ENCODE measurements around the gene BAG5. TPM values are rescaled to one million over a fixed set of nuclear protein-coding genes. Genes with fewer than 3 reads are reported as not detected.

Gene BAG5
- total and polyA plus RNA-seq, 7 donors, result 13.2 to 27.1 (median 18.6) TPM

- 48 to 75% methylated on average over 35 of the region's 35 CpGs for WGBS, 2 donors
- Histone ChIP-seq H3K36me3 (no peaks in the 10 kb centered on the region), H3K4me3 (peak overlapping the region in 1 of 4 donors; percentile 3), H3K9me3 (no peaks in the 10 kb centered on the region), H3K27me3 (no peaks in the 10 kb centered on the region), H3K4me1 (peaks cover 0 to 93% (median 90%) of the 10 kb centered on the region in 4 donors), H3K27ac (peak overlapping the region; percentile 92 to 98 (median 94))
- intact Hi-C loops (cut with DNase I), result loop anchor here (1.0 kb wide), 1 partner anchor 44 kb away; no protein-coding TSS in a partner anchor
- DNase-seq, result peak; percentile 86
- TF ChIP-seq EP300 (IDR thresholded peaks at IDR 0.05), result no peak
- peak in 2 of 4 donors; percentile 31 to 43 for TF ChIP-seq POLR2AphosphoS5 (IDR thresholded peaks at IDR 0.05)
- TF ChIP-seq, protein P1, sequence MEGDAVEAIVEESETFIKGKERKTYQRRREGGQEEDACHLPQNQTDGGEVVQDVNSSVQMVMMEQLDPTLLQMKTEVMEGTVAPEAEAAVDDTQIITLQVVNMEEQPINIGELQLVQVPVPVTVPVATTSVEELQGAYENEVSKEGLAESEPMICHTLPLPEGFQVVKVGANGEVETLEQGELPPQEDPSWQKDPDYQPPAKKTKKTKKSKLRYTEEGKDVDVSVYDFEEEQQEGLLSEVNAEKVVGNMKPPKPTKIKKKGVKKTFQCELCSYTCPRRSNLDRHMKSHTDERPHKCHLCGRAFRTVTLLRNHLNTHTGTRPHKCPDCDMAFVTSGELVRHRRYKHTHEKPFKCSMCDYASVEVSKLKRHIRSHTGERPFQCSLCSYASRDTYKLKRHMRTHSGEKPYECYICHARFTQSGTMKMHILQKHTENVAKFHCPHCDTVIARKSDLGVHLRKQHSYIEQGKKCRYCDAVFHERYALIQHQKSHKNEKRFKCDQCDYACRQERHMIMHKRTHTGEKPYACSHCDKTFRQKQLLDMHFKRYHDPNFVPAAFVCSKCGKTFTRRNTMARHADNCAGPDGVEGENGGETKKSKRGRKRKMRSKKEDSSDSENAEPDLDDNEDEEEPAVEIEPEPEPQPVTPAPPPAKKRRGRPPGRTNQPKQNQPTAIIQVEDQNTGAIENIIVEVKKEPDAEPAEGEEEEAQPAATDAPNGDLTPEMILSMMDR (IDR thresholded peaks at IDR 0.05), result no peak
These were observed 17.9 kb downstream of the BAG5 start for GRCh38 chr14:103544388-103545218.

DNA sequence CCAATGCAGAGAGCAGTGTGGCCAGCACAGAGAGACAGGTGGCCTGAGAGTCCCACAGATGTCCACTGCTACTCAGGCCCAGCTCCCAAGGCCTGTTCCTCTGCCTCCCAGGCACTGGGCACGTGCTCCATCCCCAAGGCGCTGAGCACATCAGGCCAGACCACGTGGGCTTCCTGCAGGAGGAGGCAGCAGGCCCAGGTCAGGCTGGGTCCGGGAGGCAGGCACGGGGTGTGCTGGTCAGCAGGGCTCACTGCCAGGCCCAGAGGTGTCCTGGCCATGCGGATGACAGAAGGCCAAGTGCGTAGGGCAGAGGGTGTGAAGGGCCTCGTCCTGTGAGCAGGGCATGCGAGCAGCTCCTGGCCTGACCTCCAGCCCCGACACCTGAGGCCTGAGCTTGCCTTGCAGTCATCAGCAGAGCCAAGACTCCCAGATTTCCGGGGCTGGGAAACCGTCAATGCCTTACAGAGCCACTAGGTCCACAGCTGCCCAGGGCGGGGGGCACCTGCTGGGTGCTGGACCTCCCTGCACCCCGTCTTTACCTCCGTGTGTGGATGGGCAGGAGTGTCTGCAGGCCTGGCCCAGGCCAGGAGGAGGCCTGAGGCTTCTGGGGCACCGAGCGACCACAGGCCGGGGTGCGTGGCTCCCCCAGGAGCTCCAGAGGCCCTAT, 18.6 kb downstream of the BAG5 start:
- intact Hi-C loops (cut with DNase I), result no loop called here
- Histone ChIP-seq H3K9me3 (no peaks in the 10 kb centered on the region), H3K27me3 (no peaks in the 10 kb centered on the region), H3K4me1 (peaks cover 0 to 93% (median 90%) of the 10 kb centered on the region in 4 donors), H3K36me3 (no peaks in the 10 kb centered on the region), H3K4me3 (peak overlapping the region in 1 of 4 donors; percentile 3), H3K27ac (peak overlapping the region; percentile 92 to 98 (median 94))
- peak; percentile 84 for DNase-seq
- TF ChIP-seq, protein P1 (IDR thresholded peaks at IDR 0.05), result peak in 1 of 4 experiments; percentile 16
- TF ChIP-seq EP300 (IDR thresholded peaks at IDR 0.05), result no peak
- TF ChIP-seq POLR2AphosphoS5 (IDR thresholded peaks at IDR 0.05), result peak in 3 of 4 donors; percentile 30 to 41 (median 38)
- no peak for TF ChIP-seq POLR2A (IDR thresholded peaks at IDR 0.05)
- 68 to 83% methylated on average over 19 of the region's 19 CpGs for WGBS, 2 donors

- DNase-seq, result no peak
- Histone ChIP-seq H3K36me3 (no peaks in the 10 kb centered on the region), H3K4me1 (peaks cover 0 to 93% (median 90%) of the 10 kb centered on the region in 4 donors), H3K9me3 (no peaks in the 10 kb centered on the region), H3K27me3 (no peaks in the 10 kb centered on the region), H3K27ac (peak overlapping the region; percentile 92 to 98 (median 94)), H3K4me3 (no peak overlapping the region)
- WGBS, 2 donors, result 76 to 80% methylated on average over 10 of the region's 10 CpGs
- TF ChIP-seq EP300 (IDR thresholded peaks at IDR 0.05) (no peak), POLR2A (IDR thresholded peaks at IDR 0.05) (no peak), POLR2AphosphoS5 (IDR thresholded peaks at IDR 0.05) (no peak)
- TF ChIP-seq, protein P1 (IDR thresholded peaks at IDR 0.05), result no peak
- intact Hi-C loops (cut with DNase I), result no loop called here
These were observed 19.3 kb downstream of the BAG5 start for GRCh38 chr14:103543140-103543539.

DNA sequence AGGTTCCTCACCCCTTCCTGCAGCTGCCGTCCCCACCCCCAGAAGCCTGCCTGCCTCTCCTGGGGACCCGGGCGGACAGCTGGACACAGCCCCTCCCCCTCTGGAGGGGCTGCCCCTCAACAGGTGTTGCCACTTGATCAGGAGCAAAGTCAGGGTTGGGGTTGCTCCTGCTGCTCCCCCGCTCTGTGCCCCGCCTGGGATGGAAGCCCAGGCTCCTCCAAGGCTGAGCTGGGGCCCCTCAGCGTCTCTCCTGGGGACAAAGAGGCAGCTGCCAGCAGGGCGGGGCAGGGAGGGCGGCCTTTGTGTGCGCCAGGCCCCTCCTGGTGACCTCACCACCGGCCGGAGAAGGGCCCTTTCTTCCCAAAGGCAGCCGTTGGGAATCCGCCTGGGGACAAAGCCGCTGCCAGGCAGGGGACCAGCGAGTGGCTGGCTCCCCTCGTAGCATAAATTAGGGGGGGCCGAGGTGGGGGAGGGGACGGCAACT, 19.8 kb downstream of the BAG5 start:
- 10 to 31% methylated on average over 18 of the region's 18 CpGs for WGBS, 2 donors
- TF ChIP-seq EP300 (IDR thresholded peaks at IDR 0.05) (no peak), POLR2AphosphoS5 (IDR thresholded peaks at IDR 0.05) (peak in 2 of 4 donors; percentile 25 to 46)
- intact Hi-C loops (cut with DNase I), result no loop called here
- H3K4me1 ChIP-seq, result peaks cover 0 to 96% (median 93%) of the 10 kb centered on the region in 4 donors
- H3K4me3 ChIP-seq, result peak overlapping the region in 2 of 4 donors; percentile 5 to 11
- no peaks in the 10 kb centered on the region for H3K36me3 ChIP-seq
- peak overlapping the region; percentile 92 to 98 (median 94) for H3K27ac ChIP-seq
- no peaks in the 10 kb centered on the region for H3K27me3 ChIP-seq
- peak; percentile 86 for DNase-seq
- H3K9me3 ChIP-seq, result no peaks in the 10 kb centered on the region

Data from sigmoid colon (tissue), 7 donors.